GM11168 (cell line): Measurements from ENCODE around the gene ASB2.

Experiments
- in situ Hi-C: fragments of 300-500 bp; cut with MboI; formaldehyde crosslinking; loops from one replicate; pipeline ENCODE4 v1.12.0; 2022; ENCODE audit warnings: low sequenced_read_pairs; ENCODE audit not compliant: unreplicated experiment

Gene ASB2

DNA sequence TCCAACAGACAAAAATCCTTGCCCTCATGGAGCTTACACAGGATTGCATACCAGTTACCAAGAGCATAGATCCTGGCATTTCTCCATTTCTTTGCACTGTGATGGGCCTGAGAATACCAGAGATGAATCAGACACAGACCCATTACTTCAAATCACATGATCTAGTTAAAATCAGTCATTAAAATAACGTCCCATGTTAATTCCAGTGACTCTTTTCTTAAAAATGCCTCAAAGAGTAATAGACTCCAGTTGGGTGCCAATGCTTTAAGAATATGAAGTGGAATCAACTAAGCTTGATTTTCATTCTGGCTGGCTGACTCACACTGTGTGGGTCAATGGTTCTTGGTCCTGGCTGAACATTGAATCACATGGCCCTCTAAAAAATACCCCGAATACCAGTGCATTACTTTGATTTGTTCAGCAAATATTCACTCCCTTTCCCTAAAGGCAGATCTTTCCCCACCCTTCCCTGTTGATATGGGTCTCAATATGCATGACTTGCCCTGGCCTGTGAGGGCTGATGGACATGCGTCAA is 11.0 kb downstream of the ASB2 start:
- in situ Hi-C loops: no loop called here

DNA sequence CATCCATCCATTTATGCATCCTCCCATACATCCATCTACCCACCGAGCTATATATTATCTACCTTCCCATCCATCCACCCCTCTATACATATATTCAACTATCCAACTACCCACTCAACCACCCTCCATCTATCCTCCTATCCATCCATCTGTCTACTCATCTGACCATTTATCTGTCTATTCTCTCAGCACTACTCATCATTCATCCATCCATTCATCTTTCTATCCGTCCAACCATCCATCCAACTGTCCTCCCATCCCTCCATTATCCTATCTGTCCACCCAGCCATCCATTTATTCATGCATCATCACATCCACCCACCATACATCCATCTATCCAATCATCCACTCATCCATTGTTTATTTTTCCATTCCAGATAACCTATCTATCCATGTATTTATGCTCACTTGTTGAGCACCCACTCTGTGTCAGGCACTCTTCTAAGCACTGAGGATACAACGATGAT is 11.5 kb downstream of the ASB2 start:
- in situ Hi-C loops: no loop called here

- in situ Hi-C loops: no loop called here
Observed at GRCh38 chr14:93964281-93964680, 12.1 kb downstream of the ASB2 start.

DNA sequence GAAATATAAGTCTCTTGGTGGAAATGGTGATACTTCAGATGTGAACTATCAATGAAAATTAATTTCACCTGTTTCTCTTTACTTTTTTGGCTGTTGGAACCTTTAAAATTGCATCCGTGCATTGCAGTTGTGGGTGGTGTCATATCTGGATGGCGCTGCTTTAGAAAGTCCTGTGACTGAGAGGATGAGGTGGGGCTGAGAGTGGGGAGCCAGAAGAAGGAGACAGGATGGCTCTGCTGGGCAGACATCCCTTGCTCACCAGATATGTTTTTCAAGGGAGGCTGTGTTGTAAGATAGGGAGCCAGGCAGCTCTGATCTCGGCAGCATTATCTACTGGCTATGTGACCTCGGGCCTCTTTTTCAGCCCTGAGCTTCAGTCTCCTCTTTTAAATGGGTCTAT is 12.7 kb downstream of the ASB2 start:
- in situ Hi-C loops: no loop called here

GRCh38 chr14:93962701-93963601 is 13.4 kb downstream of the ASB2 start:
- in situ Hi-C loops: no loop called here

GRCh38 chr14:93961620-93962019 is 14.8 kb downstream of the ASB2 start:
- in situ Hi-C loops: no loop called here

- in situ Hi-C loops: no loop called here
Observed at GRCh38 chr14:93960774-93961438, 15.5 kb downstream of the ASB2 start.

DNA sequence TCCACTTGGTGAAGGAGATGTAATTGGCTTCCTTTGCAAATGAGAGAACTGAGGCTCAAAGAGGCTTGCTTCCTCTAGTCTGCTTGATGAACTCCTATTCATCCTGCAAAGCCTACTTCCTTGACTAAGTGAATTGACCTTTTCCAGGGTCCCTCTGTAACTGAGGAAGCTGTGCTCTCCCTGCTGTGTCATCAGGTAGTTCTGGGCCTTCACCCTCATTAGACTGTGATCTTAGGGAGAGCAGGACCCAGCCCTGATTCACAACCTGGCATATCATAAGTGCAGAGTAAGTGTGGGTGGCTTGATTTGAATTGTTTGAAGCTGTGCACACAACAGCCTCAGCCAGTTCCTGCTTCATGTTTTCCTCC is 16.3 kb downstream of the ASB2 start:
- in situ Hi-C loops: no loop called here

GRCh38 chr14:93959239-93960107 is 16.9 kb downstream of the ASB2 start:
- in situ Hi-C loops: no loop called here

DNA sequence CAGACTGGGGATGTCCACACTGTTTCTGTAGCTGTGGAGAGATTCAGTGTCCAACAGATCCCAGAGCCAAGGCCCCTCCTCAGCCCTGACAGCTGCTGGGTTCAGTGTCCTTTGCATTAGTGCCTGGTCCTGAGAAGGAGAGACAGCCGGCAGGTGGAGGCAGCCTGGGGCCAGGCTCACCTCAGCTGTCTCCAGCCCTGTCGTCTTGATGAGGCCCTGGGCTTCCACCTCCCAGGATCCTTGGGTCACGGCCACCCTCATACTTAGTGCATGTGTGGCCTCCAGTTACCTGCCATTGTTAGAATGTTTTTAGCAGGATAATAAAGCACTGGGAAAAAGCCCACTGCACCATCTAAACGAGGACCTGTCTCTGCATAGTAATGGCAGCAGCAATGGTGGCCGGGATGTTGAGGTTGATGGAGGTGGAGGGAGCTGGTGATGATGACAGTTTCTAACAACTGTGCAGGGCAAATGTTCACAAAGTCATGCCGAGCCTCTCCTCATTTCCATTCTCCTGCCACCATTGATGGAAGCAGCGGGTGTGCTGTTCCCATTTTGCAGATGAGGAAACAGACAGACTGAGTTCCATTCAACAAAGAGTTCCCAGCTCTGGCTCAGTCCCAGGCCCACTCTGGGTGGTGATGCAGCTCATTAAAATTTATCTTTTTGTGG is 17.7 kb downstream of the ASB2 start:
- in situ Hi-C loops: no loop called here

- in situ Hi-C loops: no loop called here
Observed at GRCh38 chr14:93957751-93958566, 18.4 kb downstream of the ASB2 start.

DNA sequence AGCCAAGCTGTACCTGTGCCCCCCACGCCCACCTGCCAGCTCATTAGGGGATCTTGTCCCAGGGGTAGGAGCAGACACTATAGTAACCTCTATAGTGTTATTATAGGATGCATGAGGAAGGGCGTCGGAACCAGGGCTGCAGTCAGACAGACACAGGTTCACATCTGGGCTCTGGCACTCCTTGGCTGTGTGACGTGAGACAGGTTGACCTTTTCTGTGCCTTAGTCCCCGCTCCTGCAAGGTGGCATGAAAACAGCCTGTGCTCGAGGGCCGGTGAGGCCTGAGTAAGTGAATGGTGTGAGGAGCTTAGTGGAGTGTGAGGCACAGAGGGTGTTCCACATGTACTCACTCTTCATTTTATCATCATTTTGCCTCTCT is 19.0 kb downstream of the ASB2 start:
- in situ Hi-C loops: no loop called here

DNA sequence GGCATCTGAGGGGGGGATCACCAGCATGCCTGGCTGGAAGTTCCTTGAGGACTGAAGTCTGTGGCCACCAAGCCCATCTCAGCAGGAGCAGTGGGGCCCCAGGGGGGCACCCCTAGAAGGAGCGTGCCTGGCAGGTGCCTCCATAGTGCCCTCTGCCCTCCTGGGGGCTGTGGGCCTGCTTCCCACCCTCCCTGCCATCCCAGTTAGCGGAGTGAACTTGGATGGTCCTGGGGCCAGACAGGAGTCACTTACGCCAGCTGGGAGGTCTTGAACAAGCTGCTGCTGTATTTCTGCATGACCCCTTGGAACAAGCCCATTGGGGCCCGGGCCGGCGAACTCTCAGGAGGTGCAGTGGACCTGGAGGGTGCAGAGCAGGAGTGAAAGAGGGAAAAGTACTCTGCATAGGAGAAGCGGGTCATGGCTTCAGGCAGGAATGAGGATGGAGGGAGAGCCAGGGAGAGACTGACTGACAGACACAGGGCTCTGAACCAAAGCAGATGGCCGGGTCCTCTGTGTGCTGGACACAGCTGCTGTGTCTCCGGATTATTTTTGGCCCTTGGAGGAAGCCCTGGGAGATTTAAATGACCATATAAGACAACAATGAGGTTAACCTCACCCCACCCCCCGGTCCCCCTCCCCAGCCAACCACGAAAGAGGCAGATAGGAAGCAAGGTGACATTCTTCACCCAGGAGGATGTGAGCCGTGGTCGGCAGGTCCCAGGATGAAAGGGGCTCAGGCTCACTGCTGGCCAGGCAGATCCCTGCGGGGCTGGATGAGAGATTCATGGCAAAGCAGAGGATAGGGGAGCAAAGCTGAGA is 19.6 kb downstream of the ASB2 start:
- in situ Hi-C loops: no loop called here

DNA sequence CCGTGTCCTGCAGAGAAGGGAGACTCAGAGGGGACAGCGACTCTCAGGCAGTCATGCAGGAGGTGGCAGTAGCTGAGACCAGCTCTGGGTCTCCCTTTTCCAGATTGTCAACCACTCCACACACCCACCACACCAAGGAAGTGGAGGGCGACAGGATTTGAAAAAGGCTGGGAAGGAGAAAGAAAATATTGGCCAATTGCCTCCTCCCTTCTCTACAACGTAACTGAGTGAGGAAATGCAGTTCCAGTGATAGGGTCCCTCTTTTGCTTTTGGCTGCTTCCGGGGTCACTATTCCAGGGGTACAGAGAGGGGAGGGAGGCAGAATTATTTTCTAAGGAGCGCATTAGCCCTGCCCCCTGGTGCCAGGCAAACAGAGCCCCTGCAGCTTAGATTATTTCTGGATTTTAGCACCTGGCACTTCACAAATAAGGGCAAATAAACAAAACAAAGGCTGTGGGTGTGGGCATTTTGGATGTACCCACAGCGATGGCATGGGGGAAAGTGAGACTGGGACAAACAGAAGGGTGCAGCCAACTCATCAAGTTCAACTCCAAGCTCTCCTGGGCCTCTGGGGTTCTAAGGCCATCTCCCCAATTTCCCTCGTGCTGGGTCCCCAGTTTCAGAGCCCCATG is 20.4 kb downstream of the ASB2 start:
- in situ Hi-C loops: no loop called here

DNA sequence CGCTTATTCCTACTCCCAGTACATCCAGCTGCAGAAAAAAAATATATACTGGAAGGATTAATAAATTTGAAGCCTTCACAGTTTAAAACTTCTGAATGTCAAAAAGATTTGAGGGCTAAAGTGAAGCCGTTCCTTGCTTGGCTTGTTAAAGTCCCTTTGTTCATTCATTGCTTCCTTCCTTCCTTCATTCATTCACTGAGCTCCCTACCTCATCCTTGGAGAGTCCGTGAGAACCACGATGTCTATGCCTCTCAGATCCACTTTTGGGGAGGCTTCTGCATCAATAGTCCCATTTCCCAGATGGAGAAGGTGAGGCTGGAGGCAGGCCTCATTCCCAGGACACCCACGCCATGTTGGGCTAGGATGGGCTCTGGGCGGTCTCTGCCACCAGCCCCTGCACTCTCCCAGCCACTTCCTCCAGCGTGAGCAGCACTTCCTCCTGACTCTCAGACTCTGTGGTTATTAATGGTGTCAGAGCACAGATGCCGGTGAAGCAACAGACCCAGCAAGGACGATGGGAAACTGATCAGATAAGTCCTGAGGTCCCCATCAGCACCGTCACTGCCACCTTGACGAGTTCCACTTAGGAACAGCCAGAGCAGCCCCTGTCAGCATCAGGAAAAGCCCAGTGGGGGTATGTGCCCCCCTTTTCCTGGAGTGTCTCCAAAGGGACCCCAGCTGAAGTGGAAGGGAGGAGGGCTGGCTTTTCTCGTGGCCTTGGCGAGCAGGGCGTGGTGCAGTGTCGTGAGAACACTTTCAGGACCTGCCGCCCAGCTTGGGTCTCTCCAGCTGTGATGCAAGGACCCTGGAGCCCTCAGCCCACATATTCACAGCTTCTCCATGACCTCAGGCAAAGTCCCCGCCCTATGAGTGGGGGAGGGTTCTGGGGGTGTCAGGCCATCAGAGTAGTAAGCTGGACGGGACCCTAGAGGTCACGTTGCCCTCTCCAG is 21.2 kb downstream of the ASB2 start:
- in situ Hi-C loops: no loop called here

- in situ Hi-C loops: no loop called here
Observed at GRCh38 chr14:93954516-93954830, 21.9 kb downstream of the ASB2 start.
